Measurements from ENCODE around the gene TMEM50A.
"Not testable (repeated sequence)": the region's sequence is repeated elsewhere in the genome, so short reads cannot be mapped to it uniquely, and the experiment has no call there.

Gene TMEM50A

DNA sequence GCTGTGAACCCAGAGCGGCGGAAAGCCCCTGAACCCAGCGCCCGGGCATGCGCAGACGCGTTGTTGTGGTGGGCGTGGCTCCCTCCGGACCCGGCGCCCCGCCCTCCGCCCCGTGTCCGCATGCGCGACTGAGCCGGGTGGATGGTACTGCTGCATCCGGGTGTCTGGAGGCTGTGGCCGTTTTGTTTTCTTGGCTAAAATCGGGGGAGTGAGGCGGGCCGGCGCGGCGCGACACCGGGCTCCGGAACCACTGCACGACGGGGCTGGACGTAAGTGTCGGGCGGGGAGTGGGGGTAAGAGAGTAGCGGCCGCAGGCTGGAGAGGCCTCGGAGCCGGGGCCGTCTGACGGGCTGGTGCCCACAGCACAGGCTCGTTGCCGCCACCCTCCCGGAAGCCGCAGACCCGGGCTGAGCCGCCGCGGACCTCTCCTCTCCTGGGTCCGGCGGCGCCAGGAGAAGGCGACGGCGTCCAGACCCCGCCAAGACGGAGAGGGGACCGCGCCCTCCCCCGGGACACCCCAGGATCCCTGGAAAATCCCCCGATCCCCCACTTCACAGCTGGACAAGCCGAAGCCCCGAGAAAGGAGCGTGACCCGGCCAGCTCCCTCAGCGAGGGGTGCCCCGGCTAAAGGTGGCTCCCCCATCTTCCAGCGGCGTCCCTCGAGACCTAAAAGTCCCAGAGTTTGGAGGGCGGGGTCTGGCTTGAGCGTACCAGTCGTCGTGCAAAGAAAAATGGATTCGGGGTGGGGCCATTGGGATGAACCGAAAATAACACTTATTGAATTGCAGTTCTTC lies at the start of gene TMEM50A:
TSS of gene TMEM50A (plus strand) at position 147 of the 794 bp plus-strand sequence. CDS start 2,153 bp downstream, outside the sequence.
- DNase-seq (ENCODE audit: low spot score): peak; percentile 94

- DNase-seq (ENCODE audit: low spot score): not testable (repeated sequence)
Observed at GRCh38 chr1:25288573-25289101, 49.5 kb upstream of the TMEM50A start.

DNA sequence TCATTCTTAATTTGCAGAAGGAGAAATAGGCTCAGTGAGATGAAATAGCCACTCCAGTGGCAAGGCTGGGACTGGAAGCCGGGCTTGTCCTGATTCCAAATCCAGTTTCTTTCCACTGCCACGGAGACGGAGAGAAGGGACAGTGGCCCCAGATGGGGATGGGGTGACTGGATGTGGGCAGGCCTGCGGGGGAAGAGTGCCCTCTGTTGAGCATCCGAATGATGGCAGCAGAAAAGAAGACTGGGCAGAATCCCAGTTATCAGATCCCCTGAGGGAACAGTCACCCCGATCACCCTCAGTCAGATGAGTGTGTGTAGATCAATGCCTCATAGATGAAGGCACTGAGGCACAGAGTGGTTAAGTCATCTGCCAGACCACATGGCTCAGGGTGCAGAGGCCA lies 48.1 kb upstream of the TMEM50A start:
- DNase-seq (ENCODE audit: low spot score): not testable (repeated sequence)

DNA sequence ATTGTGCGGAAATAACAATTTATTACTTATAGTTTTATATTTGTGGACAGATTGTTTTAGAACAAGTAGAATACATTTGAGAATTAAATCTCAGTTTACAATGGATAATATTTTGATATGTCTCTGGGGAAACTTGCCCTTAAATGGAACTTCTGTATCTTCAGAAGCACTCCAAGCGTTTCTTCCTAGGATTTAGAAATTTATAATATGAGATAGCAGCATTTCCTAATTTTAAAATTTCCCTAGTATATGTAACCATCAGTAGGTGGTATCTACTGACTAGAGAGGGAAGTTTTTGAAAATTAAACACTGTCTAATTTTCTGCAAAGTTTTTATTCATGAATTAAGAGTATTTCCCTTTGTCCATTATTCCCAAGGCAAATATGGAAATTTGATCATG lies 44.7 kb upstream of the TMEM50A start:
- not testable (repeated sequence) for DNase-seq (ENCODE audit: low spot score)

GRCh38 chr1:25294889-25295826 lies 43.0 kb upstream of the TMEM50A start:
- DNase-seq (ENCODE audit: low spot score): not testable (repeated sequence)

DNA sequence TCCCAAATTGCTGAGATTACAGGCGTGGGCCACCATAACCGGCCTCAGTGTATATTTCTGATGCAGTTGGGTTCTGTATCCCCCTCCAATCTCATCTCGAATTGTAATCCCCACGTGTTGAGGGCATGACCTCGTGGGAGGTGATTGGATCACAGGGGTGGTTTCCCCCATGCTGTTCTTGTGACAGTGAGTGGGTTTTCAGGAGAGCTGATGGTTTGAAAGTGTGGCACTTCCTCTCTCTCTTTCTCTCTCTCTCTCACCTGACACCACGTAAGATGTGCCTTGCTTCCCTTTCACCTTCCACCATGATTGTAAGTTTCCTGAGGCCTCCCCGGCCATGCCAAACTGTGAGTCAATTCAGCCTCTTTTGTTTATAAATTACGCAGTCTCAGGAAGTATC lies 41.6 kb upstream of the TMEM50A start:
- DNase-seq (ENCODE audit: low spot score): not testable (repeated sequence)

- not testable (repeated sequence) for DNase-seq (ENCODE audit: low spot score)
Observed at GRCh38 chr1:25300729-25301128, 37.4 kb upstream of the TMEM50A start.

DNA sequence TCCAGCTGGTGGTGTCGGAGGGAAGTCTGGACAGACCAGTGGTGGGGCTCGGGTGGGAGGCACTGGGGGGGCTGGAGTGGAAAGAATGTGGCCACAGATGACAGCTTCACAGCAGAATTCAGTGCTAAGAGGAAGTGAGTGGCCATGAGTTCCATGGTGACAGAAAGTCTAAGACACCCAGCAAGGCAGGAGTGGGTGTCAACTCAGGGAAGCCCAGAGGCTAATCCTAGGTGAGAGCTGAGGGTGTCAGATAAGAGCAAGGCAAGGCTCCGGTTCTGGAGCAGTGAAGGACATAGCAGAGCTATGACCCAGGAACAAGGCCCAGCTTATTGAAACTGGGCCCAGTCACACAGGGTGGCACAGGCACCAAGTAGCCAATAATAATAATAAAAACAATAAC lies 35.8 kb upstream of the TMEM50A start:
- not testable (repeated sequence) for DNase-seq (ENCODE audit: low spot score)

DNA sequence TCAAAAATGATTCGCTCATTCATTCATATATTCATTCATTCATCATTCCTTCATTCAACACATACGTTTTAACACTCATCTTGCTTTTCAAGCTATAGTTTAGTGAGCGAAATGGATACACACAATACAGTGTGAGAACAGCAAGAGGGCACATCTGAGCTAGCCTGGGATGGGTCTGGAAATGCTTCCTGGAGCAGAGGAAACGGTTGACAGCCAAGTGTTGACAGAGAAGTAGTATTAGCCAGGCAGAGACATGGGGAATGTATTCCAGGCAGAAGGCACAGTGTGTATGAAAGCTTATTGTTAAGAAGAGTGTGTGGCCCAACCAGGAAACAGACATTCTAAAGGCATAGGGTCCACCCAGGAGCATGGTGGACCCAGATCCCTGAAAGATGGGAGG lies 33.2 kb upstream of the TMEM50A start:
- DNase-seq (ENCODE audit: low spot score): not testable (repeated sequence)

- not testable (repeated sequence) for DNase-seq (ENCODE audit: low spot score)
Observed at GRCh38 chr1:25308168-25308567, 30.0 kb upstream of the TMEM50A start.

DNA sequence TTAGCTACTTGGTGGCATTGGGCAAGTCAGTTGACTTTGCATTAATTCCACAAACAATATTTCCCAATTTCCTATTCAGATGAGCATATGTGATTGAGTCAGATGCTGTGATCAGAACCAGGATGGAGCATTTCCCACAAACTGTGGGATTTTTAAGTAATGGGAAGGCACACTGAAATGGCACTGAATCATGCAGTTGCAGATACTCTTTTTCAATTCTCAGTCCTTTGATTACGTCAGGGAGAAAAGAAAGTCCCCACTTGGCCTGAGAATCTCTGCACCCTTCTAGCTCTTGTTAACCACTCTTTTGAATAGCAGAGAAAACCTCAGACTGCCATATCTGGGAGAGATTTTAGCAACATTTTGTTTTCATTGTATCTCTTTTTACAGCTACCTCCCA lies 29.0 kb upstream of the TMEM50A start:
- not testable (repeated sequence) for DNase-seq (ENCODE audit: low spot score)

DNA sequence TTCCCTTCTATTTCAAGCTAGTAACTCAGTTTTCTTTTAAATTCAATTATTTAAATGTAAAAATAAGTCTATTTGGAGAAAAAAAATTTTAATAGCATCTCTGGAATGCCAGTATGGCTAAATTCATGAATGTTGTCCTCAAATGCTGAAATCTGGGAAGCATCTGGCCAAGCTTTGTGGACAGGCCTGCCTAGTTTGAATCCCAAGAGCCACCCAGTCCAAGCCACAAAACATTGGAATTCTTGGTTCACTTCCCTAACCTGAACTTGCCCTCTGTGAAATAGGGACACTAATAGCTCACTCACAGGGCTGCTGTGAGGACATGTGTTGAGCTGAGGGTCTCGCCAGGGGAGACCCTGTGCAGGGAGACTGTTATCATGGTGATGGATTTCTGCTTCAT lies 28.6 kb upstream of the TMEM50A start:
- not testable (repeated sequence) for DNase-seq (ENCODE audit: low spot score)

DNA sequence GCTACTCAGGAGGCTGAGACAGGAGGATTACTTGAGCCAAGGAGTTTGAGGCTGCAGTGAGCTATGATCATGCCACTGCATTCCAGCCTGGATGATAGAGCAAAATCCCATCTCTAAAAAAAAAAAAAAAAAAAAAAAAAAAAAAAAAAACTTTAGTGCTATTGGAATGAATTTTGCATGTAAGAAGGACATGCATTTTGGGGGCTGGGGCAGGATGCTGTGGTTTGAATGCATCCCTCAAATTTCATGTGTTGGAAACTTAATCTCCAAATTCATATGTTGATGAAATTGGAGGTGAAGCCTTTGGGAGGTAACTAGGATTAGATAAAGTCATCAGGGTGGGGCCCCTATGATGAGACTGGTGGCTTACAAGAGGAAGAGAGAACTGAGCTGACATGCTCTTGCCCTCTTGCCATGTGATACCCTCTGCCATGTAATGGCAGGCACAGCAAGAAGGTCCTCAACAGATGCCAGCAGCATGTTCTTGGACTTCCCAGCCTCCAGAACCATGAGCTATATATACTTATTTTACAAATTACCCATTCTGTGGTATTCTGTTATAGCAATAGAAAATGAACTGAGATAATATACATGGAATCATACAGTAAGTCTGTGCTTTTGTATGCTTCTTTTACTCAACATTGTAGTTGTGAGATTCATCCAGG lies 25.2 kb upstream of the TMEM50A start:
- DNase-seq (ENCODE audit: low spot score): not testable (repeated sequence)

DNA sequence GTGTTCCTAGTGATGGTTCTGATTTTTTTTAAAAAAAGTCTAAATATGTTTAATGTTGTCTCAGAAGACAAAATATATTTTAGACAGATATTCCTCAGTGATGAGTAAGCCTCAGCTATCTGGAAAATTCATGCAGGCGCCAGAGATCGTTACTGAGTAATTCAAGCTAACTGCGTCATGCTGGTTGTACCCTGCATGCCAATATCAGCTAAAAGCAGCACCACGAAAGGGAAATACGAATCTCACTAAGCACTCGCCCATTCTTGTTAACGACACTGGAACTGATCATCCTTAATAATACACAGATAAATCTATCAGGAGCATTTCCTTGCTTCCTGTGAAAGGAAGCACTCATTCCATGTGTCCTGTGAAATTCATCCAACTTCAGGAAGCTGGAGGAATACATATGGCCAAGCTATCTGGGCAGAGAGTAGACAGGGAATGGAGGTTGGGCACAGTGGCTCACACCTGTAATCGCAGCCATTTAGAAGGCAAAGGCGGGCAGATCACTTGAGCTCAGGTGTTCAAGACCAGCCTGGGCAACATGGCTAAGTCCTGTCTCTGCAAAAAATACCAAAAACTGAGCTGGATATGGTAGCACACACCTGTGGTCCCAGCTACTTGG lies 17.7 kb upstream of the TMEM50A start:
- DNase-seq (ENCODE audit: low spot score): not testable (repeated sequence)

GRCh38 chr1:25322127-25322526 lies 16.0 kb upstream of the TMEM50A start:
- not testable (repeated sequence) for DNase-seq (ENCODE audit: low spot score)

DNA sequence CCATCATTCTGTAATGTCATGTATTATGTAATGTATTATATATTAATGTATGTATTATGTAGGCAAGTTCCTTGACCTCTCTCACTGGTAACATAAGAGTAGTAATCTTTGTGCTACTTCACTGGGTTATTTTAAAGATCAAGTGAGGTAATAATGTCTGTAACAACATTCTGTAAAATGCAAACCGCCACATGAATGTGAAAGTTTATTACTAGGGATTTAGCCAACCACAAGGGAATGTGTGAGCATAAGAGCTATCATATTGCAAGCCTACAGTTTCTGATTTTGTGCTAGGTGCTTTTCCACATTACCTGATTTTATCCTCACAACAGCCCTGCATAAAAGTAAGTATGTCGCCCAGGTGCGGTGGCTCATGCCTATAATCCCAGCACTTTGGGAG lies 13.7 kb upstream of the TMEM50A start:
- not testable (repeated sequence) for DNase-seq (ENCODE audit: low spot score)

- not testable (repeated sequence) for DNase-seq (ENCODE audit: low spot score)
Observed at GRCh38 chr1:25327864-25328790, 10.0 kb upstream of the TMEM50A start.

- not testable (repeated sequence) for DNase-seq (ENCODE audit: low spot score)
Observed at GRCh38 chr1:25328791-25329185, 9.3 kb upstream of the TMEM50A start.

DNA sequence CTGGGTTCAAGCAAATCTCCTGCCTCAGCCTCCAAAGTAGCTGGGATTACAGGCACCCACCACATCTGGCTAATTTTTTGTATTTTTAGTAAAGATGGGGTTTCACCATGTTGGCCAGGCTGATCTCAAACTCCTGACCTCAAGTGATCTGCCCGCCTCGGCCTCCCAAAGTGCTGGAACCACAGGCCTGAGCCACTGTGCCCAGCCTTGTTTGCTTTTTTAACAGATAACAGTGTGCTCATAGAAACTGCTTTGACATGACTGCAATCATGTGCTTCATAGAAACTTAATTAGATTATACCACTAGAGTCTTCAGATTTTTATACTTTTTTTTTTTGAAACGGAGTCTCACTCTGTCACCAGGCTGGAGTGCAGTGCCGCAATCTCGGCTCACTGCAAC lies 8.8 kb upstream of the TMEM50A start:
- not testable (repeated sequence) for DNase-seq (ENCODE audit: low spot score)

GRCh38 chr1:25329950-25330349 lies 8.2 kb upstream of the TMEM50A start:
- not testable (repeated sequence) for DNase-seq (ENCODE audit: low spot score)

Measured in AG20443 (cell line).